ENCODE measurements around the gene MYMX.
"Not testable (repeated sequence)": the region's sequence is repeated elsewhere in the genome, so short reads cannot be mapped to it uniquely, and the experiment has no call there.

MYMX gene

DNA sequence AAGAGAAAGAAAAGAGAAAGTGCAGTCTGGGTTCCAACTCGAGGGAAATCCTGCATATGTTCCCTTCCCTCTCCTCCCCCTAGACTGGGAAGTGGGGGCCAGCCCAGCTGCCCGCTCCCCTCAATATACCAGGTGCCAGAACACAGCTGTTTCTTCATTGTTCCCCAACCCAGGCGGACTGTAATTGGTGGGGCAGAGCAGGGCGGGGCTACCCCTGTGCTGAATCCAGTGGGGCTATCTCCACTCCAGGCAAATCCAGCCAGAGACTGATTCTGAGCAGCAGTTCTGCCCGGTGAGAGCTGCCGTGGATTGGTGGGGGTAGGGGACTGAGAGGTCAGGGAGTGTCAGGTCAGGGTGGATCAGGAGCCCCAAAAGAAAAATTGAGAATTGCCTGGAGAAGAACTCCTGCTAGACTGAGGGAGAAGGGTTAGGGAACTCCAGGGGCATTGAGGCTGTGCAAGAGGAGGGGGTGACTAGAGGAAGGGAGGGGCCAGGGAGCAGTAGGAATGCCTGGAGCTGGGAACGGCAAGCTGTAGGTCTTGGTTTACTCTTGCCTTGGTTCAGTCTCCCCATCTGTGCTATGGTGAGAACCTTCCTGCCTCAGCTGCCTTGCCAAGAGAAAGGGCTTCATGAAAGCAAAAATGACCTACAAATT is at the start of gene MYMX:
TSS of gene MYMX (plus strand) at position 250 of the 655 bp plus-strand sequence. CDS start 546 bp downstream, outside the sequence.
- DNase-seq (ENCODE audit: low spot score): no peak

DNA sequence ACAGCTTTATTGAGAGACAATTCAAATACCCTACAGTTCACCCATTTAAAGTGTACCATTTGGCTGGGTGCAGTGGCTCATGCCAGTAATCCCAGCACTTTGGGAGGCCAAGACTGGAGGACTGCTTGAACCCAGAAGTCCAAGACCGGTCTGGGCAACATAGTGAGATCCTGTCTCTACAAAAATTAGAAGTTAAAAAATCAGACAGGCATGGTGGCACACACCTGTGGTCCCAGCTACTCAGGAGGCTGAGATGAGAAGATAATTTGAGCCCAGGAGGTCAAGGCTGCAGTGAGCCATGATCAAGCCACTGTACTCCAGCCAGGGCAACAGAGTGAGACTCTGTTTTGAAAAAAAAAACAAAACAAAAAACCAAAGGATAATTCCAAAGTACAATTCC is 49.2 kb upstream of the MYMX start:
- DNase-seq (ENCODE audit: low spot score): no peak

DNA sequence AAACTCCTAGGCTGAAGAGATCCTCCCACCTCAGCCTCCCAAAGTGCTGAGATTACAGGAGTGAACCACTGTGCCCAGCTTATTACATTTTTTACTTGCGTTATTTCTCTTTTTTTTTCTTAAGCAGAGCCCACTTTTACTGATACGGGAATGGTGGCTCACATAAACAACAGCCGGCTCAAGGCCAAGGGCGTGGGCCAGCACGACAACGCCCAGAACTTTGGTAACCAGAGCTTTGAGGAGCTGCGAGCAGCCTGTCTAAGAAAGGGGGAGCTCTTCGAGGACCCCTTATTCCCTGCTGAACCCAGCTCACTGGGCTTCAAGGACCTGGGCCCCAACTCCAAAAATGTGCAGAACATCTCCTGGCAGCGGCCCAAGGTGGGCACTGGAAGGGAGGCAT is 47.6 kb upstream of the MYMX start:
- no peak for DNase-seq (ENCODE audit: low spot score)

DNA sequence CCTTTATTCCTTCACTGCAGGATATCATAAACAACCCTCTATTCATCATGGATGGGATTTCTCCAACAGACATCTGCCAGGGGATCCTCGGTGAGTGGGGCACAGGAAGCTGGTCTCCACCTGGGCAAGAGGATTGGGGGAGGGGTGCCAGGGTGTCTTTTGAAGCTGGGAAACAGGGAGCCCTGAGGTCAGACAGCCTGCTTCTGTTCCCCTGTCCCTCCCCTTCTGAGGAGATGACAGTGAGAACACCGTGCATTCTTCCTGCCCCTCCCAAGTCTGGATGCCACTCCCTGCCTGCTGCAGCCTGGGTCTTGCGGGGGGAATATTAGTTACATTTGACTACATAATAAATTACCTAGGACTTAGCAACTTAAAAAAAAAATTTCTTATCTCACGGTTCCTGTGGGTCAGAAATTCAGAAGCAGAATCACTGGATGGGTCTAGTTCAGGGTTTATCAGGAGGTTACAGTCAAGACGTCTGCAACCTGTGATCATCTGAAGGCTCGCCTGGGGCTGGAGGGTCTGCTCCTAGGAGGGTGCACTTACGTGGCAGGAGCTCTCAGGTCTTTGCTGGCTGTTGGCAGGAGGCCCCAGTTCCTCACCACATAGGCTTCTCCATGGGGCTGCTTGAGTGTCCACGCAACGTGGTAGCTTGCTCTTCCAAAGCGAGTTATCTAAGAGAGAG is 46.7 kb upstream of the MYMX start:
- DNase-seq (ENCODE audit: low spot score): no peak

DNA sequence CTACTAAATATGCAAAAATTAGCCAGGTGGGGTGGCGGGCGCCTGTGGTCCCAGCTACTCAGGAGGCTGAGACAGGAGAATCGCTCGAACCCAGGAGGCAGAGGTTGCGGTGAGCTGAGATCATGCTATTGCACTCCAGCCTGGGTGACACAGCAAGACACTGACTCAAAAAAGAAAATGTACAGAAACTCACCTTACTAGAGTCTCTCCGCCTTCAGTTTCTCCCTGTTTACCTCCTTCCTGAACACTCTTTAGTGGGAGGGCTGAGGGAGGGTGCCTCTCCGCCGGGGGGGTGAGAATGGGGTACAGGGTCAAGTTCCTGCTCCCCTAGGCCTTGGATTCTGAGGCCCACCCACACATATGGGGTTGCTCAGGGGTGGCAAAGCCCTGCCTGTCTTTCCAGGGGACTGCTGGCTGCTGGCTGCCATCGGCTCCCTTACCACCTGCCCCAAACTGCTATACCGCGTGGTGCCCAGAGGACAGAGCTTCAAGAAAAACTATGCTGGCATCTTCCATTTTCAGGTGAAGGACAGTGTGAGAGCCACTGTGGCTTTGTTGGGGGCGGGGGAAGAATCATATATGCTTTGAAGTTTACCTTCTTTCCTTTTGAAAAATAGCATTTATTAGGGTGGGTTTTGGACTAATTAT is 44.7 kb upstream of the MYMX start:
- DNase-seq (ENCODE audit: low spot score): no peak

DNA sequence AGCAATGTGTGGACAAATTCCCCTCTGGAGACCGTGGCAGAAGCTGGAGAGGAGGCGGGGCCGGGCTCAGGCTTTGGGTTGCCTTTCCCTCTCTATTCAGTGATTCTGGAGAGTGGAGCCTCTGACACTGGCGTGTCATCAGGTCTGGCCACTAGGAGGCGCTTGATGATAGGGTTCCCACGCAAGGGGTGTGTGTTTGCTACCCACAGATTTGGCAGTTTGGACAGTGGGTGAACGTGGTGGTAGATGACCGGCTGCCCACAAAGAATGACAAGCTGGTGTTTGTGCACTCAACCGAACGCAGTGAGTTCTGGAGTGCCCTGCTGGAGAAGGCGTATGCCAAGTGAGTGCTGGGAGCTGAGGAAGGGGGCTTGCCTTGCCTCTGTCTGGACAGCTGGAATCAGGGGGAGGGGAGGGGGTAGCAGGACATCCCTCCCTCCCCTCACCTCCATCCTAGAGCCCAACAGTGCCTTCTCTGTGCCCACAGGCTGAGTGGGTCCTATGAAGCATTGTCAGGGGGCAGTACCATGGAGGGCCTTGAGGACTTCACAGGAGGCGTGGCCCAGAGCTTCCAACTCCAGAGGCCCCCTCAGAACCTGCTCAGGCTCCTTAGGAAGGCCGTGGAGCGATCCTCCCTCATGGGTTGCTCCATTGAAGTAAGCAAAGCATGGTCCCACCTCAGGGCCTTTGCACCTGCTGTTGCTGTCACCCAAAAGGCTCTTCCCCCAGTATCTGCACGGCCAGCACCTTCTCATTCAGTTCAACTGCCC is 43.8 kb upstream of the MYMX start:
- DNase-seq (ENCODE audit: low spot score): peak; percentile 83

DNA sequence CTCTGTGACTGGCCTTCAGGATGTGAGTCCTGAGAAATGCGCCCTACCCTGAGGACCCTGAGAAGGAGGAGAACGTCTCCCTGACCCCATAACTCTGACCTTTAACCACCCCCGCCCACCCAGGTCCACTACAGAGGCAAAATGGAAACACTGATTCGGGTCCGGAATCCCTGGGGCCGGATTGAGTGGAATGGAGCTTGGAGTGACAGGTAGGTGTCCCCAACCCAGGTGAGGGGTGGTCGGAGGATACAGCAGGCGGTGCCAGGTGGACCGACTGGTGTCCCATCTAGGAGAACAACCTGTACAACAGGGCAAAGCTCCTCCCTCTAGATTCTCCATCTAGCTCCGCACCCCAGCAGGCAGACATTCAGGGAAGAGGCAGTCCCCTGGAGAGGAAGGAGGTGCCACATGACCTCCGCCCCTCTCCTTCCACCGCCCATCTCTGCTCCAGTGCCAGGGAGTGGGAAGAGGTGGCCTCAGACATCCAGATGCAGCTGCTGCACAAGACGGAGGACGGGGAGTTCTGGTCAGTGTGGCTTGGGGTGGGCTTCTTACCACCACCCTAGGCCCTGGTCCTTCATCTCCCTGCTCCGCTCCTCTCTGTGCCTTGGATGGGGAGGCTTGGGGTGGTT is 40.5 kb upstream of the MYMX start:
- DNase-seq (ENCODE audit: low spot score): no peak

DNA sequence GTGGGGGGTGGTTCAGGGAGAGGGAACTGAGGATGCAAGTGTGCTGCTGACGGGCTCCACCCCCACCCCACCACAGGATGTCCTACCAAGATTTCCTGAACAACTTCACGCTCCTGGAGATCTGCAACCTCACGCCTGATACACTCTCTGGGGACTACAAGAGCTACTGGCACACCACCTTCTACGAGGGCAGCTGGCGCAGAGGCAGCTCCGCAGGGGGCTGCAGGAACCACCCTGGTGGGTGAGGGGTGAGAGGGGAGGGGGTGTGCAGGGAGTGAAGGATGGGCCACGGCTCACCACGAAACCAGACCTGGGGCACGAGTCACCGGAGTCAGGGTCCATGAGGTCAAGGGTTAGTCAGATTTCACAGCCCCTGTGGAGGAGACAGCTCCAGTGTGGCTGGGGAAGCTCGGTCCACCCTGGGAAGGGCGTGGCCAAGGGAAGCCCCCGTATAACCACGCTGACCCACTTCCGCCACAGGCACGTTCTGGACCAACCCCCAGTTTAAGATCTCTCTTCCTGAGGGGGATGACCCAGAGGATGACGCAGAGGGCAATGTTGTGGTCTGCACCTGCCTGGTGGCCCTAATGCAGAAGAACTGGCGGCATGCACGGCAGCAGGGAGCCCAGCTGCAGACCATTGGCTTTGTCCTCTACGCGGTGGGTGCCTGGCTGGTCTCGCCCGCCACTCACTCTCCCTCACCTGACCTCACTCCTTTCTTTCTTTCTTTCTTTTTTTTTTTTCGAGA is 39.8 kb upstream of the MYMX start:
- no peak for DNase-seq (ENCODE audit: low spot score)

DNA sequence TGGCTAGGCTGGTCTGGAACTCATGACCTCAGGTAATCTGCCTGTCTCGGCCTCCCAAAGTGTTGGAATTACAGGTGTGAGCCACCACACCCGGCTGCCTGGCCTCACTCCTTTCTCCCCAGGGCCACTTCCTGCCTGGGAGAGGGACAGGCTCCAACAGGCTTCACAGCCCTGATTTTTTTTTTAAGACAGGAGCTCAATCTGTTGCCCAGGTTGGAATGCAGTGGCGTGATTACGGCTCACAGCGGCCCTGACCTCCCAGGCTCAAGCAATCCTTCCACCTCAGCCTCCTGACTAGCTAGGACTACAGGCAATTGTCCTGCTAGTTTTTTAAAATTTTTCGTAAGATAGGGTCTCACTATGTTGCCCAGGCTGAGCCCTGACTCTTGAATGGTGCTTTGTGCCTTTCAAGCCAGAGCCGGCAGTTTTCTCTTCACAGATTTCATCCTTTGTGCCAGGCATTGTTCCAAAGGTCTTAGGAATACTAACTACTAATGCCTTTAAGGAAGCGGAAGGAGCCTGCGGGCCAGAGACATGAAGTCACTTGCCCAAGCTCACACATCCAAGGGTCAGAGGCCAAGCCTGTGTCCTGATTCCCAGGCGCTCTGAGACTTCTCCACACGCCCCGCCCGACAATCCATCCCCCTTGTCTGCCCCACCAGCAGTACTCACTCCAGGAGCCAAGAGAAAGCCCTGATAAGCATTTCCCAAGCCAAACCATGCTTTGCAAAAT is 38.9 kb upstream of the MYMX start:
- DNase-seq (ENCODE audit: low spot score): no peak

DNA sequence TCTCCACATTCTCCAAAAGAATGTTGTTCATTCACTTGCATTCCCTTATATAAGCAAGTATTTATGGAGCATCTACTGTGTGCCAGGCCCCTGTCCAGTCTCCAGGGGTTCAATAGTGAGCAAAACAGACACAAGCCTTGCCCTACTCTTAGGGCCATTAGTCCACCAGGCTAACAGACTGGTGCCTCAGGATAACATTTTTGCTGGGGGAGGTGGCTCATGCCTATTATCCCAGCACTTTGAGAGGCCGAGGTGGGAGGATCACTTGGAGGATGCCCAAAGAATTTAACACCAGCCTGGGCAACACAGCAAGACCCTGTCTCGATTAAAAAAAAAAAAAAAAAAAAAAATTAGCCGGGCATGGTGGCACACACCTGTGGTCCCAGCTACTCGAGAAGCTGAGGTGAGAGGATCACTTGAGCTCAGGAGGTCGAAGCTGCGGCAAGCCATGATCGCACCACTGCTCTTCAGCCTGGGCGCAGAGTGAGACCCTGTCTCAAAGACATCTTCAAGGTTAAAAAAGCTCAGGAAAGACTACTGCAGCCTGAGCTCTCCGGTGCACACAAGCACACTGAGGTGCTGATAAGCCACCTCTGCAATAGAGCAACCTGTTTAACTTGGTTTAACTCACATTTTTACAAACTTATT is 38.2 kb upstream of the MYMX start:
- no peak for DNase-seq (ENCODE audit: low spot score)

DNA sequence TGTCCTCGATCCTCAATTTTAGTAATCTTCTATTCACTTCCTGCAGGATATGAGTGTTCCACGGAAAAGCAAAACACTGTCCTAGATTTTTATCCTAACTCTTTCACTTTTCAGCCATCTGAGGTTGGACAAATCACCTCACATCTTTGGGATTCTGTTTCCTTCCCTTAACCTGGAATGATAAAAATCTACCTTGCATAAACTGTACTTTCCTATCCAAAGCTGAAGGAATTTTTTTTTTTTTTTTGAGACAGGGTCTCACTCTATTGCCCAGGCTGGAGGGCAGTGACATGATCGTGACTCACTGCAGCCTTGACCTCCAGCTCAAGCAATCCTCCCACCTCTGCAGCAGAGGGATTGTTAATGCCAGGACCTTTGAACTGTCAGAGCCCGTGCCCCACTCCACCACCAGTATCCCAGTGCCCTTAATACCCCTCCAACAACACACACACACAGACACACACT is 37.6 kb upstream of the MYMX start:
- DNase-seq (ENCODE audit: low spot score): no peak

DNA sequence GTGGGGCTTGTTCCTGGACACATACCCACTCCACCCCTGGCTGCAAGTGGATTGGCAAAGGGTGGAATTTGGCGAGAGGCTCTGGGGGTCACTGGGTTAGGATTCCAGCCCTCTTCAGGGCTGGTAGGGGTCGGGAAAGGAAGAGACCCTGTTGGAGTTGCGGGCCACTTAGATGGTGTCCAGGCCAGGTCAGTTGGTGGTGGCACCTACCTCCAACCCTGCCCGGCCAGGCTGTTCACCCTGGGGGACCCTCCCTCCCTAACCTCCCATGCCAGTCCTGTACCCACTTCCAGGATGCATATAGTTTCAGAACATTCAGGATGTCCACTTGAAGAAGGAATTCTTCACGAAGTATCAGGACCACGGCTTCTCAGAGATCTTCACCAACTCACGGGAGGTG is 37.1 kb upstream of the MYMX start:
- no peak for DNase-seq (ENCODE audit: low spot score)

DNA sequence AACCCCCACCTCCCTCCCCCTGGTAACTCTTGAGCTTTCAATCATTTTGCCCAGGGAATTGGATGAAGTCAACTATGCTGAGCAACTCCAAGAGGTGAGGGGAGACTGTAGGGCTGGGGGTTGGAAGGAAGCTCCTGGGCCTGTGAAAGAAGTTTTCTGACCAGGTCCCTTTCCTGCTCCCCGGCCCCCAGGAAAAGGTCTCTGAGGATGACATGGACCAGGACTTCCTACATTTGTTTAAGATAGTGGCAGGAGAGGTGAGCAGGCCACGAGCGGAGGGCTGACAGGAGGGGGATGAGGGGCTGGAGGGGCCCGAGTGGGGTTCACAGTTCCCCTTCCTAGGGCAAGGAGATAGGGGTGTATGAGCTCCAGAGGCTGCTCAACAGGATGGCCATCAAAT is 36.3 kb upstream of the MYMX start:
- no peak for DNase-seq (ENCODE audit: low spot score)

DNA sequence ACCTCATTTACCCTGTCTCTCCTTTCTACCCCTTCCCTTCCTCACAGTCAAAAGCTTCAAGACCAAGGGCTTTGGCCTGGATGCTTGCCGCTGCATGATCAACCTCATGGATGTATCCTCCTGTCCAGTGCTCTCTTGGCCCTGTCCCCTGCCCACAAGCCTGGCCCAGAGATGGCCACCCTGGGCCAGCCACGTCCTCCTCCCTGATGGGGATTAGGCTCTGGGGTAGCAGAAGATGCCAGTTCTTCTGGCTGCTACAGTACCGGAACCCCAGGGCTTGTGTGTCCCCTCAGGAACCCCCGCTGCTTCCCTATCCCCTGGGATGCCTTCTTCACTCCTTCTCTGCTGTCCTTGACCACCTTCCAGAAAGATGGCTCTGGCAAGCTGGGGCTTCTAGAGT is 35.8 kb upstream of the MYMX start:
- DNase-seq (ENCODE audit: low spot score): no peak

DNA sequence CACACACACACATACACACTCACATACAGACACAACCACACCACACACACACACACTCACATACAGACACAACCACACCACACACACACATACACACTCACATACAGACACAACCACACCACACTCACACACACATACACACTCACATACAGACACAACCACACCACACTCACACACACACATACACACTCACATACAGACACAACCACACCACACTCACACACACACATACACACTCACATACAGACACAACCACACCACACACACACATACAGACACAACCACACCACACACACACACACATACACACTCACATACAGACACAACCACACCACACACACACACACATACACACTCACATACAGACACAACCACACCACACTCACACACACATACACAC is 34.9 kb upstream of the MYMX start:
- not testable (repeated sequence) for DNase-seq (ENCODE audit: low spot score)

DNA sequence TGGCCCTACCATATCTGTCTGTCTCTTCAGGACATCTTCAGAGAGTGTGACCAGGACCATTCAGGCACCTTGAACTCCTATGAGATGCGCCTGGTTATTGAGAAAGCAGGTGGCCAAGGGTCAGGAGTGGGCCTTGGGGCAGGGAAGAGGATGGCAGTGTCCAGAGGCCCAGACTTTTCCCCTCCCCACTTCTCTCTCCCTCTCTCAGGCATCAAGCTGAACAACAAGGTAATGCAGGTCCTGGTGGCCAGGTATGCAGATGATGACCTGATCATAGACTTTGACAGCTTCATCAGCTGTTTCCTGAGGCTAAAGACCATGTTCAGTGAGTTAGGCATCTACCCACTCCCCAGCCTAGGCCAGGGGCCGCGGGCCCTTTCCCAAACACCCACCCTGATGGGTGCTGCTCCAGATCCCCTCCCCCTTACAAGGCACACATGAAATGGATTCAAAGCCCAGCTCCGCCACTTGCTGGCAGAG is 33.8 kb upstream of the MYMX start:
- DNase-seq (ENCODE audit: low spot score): no peak

DNA sequence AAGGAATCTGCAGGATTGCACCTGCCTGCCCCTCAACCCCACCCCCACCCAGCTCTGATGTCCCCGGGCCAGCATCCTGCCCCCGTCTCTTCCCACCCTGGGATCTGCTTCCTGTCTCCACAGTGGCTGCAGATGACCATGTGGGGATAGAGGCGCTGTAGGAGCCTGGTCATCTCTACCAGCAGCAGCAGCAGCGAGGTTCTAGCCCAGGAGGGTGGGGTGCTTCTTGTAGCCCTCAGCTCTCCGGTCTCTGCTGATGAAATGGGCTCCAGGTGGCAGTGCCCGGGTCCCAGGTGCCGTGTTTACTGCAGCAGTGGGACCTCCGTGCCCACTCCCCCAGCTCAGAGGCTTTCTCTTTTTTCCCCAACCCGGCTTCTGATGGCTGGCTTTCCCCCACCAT is 32.9 kb upstream of the MYMX start:
- DNase-seq (ENCODE audit: low spot score): no peak

DNA sequence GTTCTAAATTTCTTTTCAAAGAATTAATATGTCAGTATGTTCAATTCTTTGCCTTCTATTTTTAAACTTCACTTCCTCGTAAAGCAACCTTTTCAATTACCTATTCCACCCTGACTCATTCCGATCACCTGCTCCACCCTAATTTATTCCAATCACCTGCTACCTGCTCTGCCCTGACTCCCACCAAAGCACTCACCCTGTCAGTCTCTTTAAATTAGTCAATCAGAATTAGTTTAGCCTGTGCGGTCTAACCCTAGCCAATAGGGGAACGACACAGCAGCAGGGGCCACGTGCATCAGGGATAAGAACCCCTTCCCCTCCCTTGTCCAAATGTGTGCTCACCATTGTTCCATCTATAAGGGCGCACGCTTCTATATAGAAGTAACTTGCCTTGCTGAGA is 31.4 kb upstream of the MYMX start:
- DNase-seq (ENCODE audit: low spot score): not testable (repeated sequence)

DNA sequence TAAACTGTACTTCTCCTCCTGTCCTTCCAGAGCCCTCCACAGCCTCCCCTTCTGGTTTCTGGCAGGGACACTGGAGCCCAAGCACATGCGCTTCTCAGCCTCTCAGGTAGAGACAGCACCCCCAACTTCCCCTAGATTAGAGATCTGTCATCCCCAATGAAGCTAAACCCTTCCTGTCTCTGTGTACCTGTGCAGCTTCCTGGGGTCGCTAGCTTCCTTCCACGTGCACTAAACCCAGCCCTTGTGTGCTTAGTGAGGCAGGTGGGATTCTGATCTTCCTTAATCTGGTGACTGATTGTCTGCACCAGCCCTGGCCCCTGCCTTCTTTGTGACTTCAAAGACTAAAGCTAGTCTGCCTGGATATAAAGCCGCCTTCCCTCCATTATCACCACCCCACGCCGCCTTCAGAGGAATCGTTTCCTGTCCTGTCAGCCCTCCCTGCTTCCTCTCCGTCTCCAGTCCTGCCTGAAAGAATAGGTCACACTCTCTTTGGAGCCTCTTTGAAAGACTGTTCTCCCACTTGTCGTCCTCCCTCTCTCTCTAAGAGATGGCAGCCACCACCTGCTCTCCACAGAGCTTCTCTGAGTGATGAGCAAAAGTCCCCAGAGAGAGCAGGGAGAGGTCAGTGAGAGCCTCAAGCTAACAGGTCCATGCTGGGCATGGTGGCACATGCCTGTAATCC is 30.6 kb upstream of the MYMX start:
- no peak for DNase-seq (ENCODE audit: low spot score)
